ENCODE data around the gene PCYT1A.

- TF ChIP-seq, protein P1, sequence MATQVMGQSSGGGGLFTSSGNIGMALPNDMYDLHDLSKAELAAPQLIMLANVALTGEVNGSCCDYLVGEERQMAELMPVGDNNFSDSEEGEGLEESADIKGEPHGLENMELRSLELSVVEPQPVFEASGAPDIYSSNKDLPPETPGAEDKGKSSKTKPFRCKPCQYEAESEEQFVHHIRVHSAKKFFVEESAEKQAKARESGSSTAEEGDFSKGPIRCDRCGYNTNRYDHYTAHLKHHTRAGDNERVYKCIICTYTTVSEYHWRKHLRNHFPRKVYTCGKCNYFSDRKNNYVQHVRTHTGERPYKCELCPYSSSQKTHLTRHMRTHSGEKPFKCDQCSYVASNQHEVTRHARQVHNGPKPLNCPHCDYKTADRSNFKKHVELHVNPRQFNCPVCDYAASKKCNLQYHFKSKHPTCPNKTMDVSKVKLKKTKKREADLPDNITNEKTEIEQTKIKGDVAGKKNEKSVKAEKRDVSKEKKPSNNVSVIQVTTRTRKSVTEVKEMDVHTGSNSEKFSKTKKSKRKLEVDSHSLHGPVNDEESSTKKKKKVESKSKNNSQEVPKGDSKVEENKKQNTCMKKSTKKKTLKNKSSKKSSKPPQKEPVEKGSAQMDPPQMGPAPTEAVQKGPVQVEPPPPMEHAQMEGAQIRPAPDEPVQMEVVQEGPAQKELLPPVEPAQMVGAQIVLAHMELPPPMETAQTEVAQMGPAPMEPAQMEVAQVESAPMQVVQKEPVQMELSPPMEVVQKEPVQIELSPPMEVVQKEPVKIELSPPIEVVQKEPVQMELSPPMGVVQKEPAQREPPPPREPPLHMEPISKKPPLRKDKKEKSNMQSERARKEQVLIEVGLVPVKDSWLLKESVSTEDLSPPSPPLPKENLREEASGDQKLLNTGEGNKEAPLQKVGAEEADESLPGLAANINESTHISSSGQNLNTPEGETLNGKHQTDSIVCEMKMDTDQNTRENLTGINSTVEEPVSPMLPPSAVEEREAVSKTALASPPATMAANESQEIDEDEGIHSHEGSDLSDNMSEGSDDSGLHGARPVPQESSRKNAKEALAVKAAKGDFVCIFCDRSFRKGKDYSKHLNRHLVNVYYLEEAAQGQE (IDR thresholded peaks at IDR 0.05; ENCODE audit: insufficient read depth in 1 of 2, low read depth in 2 of 2, low read length in 2 of 2): no peak
- no peak for TF ChIP-seq FOXP2 (optimal IDR thresholded peaks at IDR 0.05; ENCODE audit: borderline replicate concordance, extremely low read depth, extremely low read length, insufficient read depth)
- no peak for TF ChIP-seq TAF1 (IDR thresholded peaks at IDR 0.05; ENCODE audit: borderline replicate concordance, insufficient read depth, low read length)
Measured at GRCh38 chr3:196273655-196274054, 13.9 kb downstream of the PCYT1A start.
